ENCODE measurements around the gene SYNDIG1L. TPM values are rescaled to one million over a fixed set of nuclear protein-coding genes. Genes with fewer than 3 reads are reported as not detected.

Gene SYNDIG1L
- total RNA-seq, 2 experiments from 2014 or later = not detected

DNA sequence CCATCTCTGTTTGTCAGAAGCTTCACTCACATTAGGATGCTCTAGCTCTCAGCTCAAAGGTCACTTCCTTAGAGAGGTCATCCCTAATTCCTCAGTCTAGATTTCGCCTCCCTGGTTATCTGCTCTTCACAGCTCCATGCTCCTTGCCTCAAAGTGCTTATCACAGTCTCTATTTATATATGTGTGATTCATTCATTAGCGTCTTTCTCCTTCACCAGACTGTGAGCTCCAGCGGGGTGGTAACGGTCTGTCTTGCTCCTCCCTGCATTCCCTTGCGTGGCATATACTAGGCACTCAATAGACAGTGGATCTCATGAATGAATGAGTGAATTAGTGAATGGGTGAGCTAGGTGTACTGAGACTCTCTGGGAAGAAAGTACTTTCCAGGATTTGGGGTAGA is 6.9 kb downstream of the SYNDIG1L start:
- DNase-seq = no peak
- intact Hi-C loops (cut with DNase I, micrococcal nuclease) = no loop called here
- Mint-ChIP-seq H3K9me3 (peaks cover 2% of the 10 kb centered on the region), H3K27ac (no peak overlapping the region), H3K4me1 (ENCODE audit: low read depth) (no peaks in the 10 kb centered on the region), H3K36me3 (ENCODE audit: low read depth) (no peaks in the 10 kb centered on the region), H3K4me3 (no peak overlapping the region), H3K27me3 (peaks cover 43% of the 10 kb centered on the region)
- H3K9me3 ChIP-seq (ENCODE audit: control insufficient read depth in 1 of 2, insufficient read depth in 1 of 2, low read length in 2 of 2) = peaks cover 0 to 3% of the 10 kb centered on the region in 2 experiments
- H3K27me3 ChIP-seq (ENCODE audit: control insufficient read depth in 1 of 2, insufficient read depth in 2 of 2, low read length in 2 of 2) = peaks cover 31% of the 10 kb centered on the region in 2 experiments
- no peak overlapping the region for H3K4me3 ChIP-seq (ENCODE audit: low read length)
- H3K27ac ChIP-seq (ENCODE audit: low read depth in 1 of 2, low read length in 2 of 2) = no peak overlapping the region
- TF ChIP-seq CTCF (IDR thresholded peaks at IDR 0.05) = no peak
- ChIA-PET POLR2A (no interaction called here), CTCF (no interaction called here)
- ATAC-seq (ENCODE audit: poor library complexity) = no peak
- H3K4me1 ChIP-seq (ENCODE audit: insufficient read depth, low read length) = no peaks in the 10 kb centered on the region
- H3K36me3 ChIP-seq (ENCODE audit: insufficient read depth, low read length) = no peaks in the 10 kb centered on the region

DNA sequence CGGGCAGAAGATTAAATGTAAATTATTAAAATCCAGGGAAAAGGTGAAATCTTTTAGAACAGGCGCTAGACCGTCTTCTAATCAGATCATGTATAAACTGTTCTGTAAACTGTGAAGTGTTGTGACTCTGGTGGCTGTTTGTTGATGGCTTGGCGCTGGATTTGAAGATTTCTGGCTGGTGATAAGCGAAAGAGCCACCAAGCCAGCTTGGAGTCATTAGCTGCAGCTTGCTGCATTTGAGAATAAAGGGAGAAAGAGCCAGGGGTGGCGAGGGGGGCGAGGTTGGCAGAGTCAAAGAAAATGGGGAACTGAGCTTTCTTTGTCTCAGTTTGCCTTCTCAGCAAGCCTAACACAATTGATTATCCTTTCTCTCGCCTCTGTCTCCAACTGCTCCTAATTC is 8.0 kb downstream of the SYNDIG1L start:
- no peak overlapping the region for H3K4me3 ChIP-seq (ENCODE audit: low read length)
- CTCF ChIA-PET = no interaction called here
- no peak overlapping the region for H3K27ac Mint-ChIP-seq
- POLR2A ChIA-PET = no interaction called here
- no peaks in the 10 kb centered on the region for H3K36me3 Mint-ChIP-seq (ENCODE audit: low read depth)
- DNase-seq (no peak), ATAC-seq (ENCODE audit: poor library complexity) (no peak)
- H3K9me3 ChIP-seq (ENCODE audit: control insufficient read depth in 1 of 2, insufficient read depth in 1 of 2, low read length in 2 of 2) = peaks cover 0 to 3% of the 10 kb centered on the region in 2 experiments
- H3K36me3 ChIP-seq (ENCODE audit: insufficient read depth, low read length) = no peaks in the 10 kb centered on the region
- peaks cover 22 to 28% of the 10 kb centered on the region in 2 experiments for H3K27me3 ChIP-seq (ENCODE audit: control insufficient read depth in 1 of 2, insufficient read depth in 2 of 2, low read length in 2 of 2)
- H3K27ac ChIP-seq (ENCODE audit: low read depth in 1 of 2, low read length in 2 of 2) = no peak overlapping the region
- H3K4me1 Mint-ChIP-seq (ENCODE audit: low read depth) = no peaks in the 10 kb centered on the region
- no peak for TF ChIP-seq CTCF (IDR thresholded peaks at IDR 0.05)
- peaks cover 37% of the 10 kb centered on the region for H3K27me3 Mint-ChIP-seq
- no peak overlapping the region for H3K4me3 Mint-ChIP-seq
- intact Hi-C loops (cut with DNase I, micrococcal nuclease) = no loop called here
- no peaks in the 10 kb centered on the region for H3K4me1 ChIP-seq (ENCODE audit: insufficient read depth, low read length)
- peaks cover 2% of the 10 kb centered on the region for H3K9me3 Mint-ChIP-seq

DNA sequence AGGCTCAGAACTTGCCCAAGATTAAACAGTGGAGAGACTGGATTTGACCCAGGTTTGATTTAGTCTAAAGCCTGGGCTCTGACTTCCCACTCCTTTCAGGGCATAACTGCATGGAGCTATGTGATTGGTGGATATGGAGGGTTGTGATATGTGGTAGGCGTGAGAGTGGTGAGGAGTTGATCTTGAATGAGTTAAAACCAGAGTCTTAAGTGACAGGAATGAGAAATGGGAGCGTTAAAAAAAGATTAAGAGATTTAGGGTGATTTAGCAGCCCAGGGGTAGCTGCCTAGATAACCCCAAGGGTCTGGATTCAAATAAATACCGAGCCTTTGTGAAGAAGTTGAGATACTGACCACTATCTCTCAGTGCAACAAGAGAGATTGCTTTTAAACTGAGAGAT is 8.4 kb downstream of the SYNDIG1L start:
- Histone ChIP-seq H3K27ac (ENCODE audit: low read depth in 1 of 2, low read length in 2 of 2) (no peak overlapping the region), H3K27me3 (ENCODE audit: control insufficient read depth in 1 of 2, insufficient read depth in 2 of 2, low read length in 2 of 2) (peaks cover 21 to 28% of the 10 kb centered on the region in 2 experiments), H3K4me1 (ENCODE audit: insufficient read depth, low read length) (no peaks in the 10 kb centered on the region), H3K4me3 (ENCODE audit: low read length) (no peak overlapping the region), H3K9me3 (ENCODE audit: control insufficient read depth in 1 of 2, insufficient read depth in 1 of 2, low read length in 2 of 2) (peaks cover 0 to 3% of the 10 kb centered on the region in 2 experiments), H3K36me3 (ENCODE audit: insufficient read depth, low read length) (no peaks in the 10 kb centered on the region)
- Mint-ChIP-seq H3K36me3 (ENCODE audit: low read depth) (no peaks in the 10 kb centered on the region), H3K9me3 (peaks cover 2% of the 10 kb centered on the region), H3K27ac (no peak overlapping the region), H3K4me3 (no peak overlapping the region), H3K4me1 (ENCODE audit: low read depth) (no peaks in the 10 kb centered on the region), H3K27me3 (peaks cover 34% of the 10 kb centered on the region)
- no peak for TF ChIP-seq CTCF (IDR thresholded peaks at IDR 0.05)
- DNase-seq (no peak), ATAC-seq (ENCODE audit: poor library complexity) (no peak)
- ChIA-PET POLR2A (no interaction called here), CTCF (no interaction called here)
- intact Hi-C loops (cut with DNase I, micrococcal nuclease) = no loop called here

Measured in CD4-positive, alpha-beta T cell (primary cell).